ENCODE results near the gene SLC9A7.

GRCh38 chrX:46597771-46598170 is 161.1 kb downstream of the SLC9A7 start:
- TF ChIP-seq CTCF (conservative IDR thresholded peaks at IDR 0.05; ENCODE audit: low read length) = no peak
- no peak for TF ChIP-seq EZH2phosphoT487 (IDR thresholded peaks at IDR 0.05; ENCODE audit: borderline replicate concordance)

Measured in Loucy (cell line).